ENCODE results near the gene TRIM45.

TRIM45 gene

GRCh38 chr1:117098287-117098890, 23.2 kb downstream of the TRIM45 start:
- DNase-seq (ENCODE audit: low read depth): no peak

DNA sequence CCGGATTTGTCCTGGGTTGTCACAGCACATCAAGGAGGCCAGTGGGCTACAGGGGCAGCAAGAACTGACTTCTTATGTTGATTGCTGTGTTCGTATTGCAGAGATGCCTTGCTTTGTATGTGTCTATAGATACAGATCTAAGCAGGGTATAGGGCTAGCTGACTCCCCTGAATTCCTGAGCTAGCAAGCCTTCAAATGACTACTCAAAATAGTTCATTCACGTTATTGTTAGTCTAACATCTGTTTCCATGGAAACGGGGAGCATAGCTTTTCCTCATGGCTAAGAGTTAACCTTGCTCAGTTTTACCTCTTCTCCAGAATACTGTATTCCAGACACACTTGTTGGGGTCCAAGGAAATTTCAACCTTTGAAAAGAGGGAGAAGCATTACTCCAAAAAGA, 24.1 kb downstream of the TRIM45 start:
- no peak for DNase-seq (ENCODE audit: low read depth)

- DNase-seq (ENCODE audit: low read depth): no peak
These were observed 24.6 kb downstream of the TRIM45 start for GRCh38 chr1:117096951-117097408.

DNA sequence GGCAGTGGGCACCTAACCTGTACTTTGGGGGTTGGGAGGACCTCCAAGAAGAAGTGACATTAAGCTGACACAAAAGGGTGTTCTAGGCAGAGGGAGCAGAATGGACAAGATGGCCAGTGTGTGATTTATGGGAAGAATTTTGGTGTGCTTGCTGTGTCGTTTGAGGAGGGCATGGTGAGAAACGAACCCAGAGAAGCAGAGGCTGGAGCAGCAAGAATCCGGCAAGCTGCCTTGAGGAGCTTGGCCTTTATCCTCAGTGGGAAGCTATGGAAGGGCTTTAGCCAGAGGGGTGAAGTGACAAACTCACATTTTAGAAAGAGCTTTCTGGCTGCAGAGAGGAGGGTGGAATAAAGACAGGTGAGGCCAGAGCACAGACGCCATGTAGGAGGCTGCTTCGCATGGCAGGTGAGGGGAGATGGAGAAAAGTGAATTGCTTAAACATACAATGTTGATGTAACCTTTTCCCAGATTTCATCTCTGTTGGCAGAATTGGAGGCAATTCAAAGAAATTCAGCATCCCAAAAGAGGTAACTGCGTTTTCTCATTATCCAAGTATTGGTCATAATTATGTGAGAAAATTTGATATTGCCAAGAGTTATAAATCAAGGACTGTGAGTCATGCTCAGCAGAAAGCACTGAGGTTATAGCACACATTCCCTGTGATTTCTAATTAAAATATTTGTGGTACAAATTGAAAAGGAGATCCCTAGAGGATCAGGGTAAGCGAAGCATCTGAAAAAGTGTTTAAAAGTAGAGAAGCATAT, 26.5 kb downstream of the TRIM45 start:
- no peak for DNase-seq (ENCODE audit: low read depth)

GRCh38 chr1:117093870-117094621, 27.5 kb downstream of the TRIM45 start:
- DNase-seq (ENCODE audit: low read depth): no peak

DNA sequence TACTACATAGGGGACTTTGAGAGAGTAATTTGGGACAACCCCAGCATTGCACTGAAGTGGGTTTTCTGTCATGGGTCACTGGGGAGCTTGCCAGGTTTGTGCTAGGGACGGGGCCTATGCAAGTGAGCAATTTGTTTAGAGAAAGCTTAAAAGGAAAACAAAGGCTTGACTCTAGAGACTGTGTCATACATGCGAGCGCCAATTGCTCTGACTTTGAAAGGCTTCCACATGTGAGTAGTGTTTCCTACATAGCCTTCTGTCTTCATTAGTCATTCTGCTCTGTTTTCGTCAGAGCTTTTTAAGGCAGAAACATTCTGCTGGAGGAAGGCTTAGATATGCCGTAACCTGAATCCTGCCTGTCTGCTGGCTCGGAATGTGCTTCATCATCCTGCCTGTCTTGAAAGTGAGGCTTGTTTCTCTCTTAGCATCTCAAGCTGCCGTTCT, 28.4 kb downstream of the TRIM45 start:
- DNase-seq (ENCODE audit: low read depth): no peak

DNA sequence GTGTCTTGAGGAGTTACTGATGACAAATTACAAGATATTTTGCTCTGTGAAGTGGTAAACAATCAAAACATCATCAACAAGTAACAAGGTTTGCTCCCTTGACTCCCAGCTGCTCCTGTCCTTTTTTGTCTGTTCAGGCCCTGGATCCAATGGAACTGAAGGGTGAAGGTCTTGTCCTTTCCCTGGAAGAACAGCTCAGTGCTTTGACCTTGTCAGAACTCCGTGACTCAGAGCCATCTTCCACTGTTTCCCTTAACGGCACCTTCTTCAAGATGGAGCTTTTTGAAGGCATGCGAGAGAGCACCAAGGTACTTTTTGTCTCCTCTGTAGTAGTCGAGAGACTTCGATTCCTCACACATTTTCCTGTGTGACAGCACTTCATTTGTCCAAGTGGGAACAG, 29.0 kb downstream of the TRIM45 start:
- DNase-seq (ENCODE audit: low read depth): no peak

GRCh38 chr1:117089996-117090395, 31.6 kb downstream of the TRIM45 start:
- DNase-seq (ENCODE audit: low read depth): no peak

DNA sequence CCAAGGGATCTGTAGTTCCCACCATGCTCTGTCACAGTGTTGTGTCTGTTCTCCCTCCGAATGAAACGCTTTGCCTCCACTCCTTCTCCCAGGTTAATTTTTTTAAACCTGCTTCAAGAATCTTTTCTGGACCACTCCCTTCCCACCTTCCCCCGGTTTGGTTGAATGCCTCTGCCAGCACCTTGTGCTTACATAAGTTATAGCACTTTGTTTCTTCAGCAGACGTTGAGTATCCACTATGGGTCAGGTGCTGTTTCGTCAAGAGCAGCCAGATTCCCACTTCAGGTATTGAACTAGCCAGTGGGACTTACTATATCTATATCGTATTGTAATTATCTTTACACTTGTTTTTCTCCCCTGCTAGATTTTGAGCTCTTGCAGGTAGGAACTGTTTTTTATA, 33.9 kb downstream of the TRIM45 start:
- no peak for DNase-seq (ENCODE audit: low read depth)

GRCh38 chr1:117084231-117084630, 37.3 kb downstream of the TRIM45 start:
- DNase-seq (ENCODE audit: low read depth): no peak

- DNase-seq (ENCODE audit: low read depth): no peak
These were observed 41.8 kb downstream of the TRIM45 start for GRCh38 chr1:117079737-117080136.

- no peak for DNase-seq (ENCODE audit: low read depth)
These were observed 44.3 kb downstream of the TRIM45 start for GRCh38 chr1:117077267-117077666.

- no peak for DNase-seq (ENCODE audit: low read depth)
These were observed 44.9 kb downstream of the TRIM45 start for GRCh38 chr1:117076648-117077047.

DNA sequence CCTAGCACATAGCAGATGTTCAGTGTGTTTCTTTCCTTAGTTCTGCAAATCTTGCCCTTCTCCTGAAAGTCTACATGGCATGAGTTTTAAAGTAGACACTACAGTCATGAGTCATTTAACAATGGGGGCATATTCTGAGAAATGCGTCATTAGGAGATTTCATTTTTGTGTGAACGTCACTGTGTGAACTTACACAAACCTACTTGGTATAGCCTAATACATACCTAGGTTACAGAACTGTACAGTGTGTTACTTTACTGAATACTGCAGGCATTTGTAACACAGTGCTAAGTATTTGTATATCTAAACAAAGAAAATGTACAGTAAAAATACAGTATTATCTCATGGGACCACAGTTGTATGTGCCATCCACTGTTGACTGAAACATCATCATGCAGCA, 51.4 kb downstream of the TRIM45 start:
- DNase-seq (ENCODE audit: low read depth): no peak

- no peak for DNase-seq (ENCODE audit: low read depth)
These were observed 52.2 kb downstream of the TRIM45 start for GRCh38 chr1:117069220-117069844.

GRCh38 chr1:117068580-117068979, 53.0 kb downstream of the TRIM45 start:
- no peak for DNase-seq (ENCODE audit: low read depth)

GRCh38 chr1:117067533-117068370, 53.8 kb downstream of the TRIM45 start:
- no peak for DNase-seq (ENCODE audit: low read depth)

DNA sequence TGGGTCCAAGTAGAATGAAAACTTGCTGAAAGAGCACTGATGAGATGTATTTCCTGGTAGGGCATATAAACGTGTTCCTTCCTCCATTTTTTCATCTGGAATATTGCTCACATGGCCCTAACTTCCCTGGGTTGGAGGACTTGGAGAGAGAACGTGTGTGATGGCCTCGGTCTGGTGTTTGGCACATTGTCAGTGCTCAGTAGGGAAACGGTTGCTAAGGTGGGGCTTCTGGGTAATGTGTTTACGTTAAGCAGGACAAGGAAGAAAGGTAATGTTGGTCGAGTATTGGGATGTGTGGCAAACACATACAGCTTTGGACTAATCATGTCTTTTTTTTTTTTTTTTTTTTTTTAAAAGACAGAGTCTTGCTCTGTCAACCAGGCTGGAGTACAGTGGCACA, 55.2 kb downstream of the TRIM45 start:
- DNase-seq (ENCODE audit: low read depth): no peak

DNA sequence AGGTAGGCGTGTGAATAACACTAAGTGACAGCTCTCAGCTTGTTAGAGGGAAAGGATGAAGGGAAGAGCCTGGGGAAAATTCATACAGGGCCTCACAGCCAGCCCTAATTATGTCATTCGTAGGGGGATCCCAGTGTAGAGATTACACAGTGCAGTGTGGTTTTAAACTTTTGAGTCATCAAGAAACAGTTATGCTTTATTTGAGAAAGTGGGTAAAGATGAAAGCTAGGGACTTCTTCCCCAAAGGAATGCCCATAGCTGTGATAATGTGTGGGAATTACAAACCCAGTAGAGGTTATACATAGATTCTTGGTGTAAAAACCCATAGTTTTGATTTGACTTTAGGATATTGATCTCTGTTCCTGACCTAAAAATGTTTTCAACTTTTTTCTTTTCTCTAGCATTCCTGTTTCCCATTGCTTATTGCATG, 59.5 kb downstream of the TRIM45 start:
- no peak for DNase-seq (ENCODE audit: low read depth)
